Suppressor macrophage treated with lipopolysaccharide for 1 hour (primary cell): ENCODE measurements around the gene PRTFDC1.
A peak's percentile ranks its signal among the peaks of the same experiment; 100 is the strongest.

Source experiments
- DNase-seq, 3 donors: peaks; one replicate each; pipeline ENCODE4 v3.0.0-alpha.2; 2020 to 2022

The PRTFDC1 gene

GRCh38 chr10:24900888-24901685, 51.3 kb downstream of the PRTFDC1 start:
- DNase-seq = peak; percentile 71 to 91 (median 84)

GRCh38 chr10:24899571-24899970, 52.8 kb downstream of the PRTFDC1 start:
- no peak for DNase-seq

DNA sequence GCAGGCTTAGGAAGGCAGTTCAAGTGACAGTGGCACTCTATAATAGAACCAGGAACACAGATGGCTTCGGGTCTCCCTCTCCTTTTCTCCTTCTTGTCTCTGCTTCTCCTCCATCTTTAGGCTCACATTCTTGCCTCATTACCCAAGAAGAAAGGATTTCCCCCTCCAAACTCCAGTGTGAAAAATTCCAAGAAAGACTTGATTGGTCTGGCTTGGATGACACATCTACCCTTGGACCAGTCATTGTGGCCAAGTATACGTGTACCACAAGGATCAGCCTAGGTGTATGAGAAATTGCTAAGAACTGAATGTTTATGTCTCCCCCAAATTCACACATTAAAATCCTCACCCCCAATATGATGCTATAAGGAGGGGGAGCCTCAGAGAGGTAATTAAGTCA, 53.9 kb downstream of the PRTFDC1 start:
- DNase-seq = peak; percentile 43 to 79 (median 64)

DNA sequence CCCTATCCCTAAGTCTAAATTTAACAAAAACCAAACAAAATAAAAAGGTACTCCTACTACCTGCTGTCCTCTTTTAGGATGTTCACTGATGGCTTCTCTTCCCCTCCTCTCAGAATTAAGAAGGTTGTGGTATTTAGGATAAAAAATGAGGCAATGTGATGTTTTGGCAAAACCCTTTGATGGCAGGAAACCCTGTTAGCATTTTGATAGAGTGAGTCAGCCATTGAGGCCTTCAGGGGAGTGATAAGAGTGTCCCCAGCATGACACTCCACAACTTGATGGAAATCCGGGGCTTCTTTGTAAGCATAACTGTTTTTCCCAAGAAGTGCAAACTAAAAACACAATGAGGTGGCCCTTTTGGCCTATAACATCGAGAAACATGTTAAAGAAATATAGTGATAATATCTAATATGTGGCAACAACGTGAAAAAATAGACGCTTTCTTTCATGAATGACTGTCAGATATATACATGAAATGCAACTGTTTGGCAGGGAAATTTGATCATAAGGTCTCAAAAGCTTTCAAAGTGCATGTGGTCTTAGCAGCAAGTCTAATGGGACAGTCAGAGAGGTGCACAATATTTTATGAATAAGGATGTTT, 55.0 kb downstream of the PRTFDC1 start:
- DNase-seq = no peak

DNA sequence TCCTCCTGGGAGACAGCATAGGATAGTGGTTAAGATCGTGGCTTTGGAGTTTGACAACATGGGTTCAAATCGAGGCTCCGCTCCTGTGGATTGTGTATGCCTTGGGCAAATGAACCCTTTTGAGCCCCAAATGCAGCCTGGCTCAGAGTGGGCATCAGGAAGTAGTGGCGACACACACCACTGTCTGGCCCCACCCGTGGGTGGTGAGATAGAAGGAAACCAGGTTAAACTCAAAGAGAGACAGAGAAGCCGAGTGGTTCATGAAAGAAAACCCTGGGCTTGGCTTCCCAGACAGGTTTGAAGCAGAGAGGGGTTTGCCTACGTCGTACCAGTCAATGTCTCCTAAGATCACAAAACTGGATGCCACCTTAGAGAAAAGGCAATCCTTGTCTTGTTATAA, 57.7 kb downstream of the PRTFDC1 start:
- DNase-seq = no peak

DNA sequence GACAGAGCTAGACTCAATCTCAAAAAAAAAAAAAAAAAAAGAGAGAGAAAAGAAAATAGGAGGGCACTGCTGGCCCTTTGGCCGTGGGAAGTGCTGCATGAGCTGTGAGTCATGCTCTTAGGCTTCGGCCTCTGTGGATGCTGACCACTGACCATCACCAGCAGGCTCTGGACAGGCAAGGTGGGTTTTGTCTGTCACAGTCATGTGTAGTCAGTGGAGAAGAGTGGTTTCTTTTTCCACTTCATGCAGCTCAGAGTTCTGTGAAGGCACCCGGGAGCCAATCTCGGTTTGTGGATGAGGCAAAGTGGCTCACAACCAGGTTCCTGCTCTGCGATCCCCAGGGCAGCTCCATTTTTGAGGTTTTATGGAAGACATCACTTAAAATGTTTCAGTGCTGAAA, 58.1 kb downstream of the PRTFDC1 start:
- DNase-seq = peak; percentile 53 to 67 (median 57)

- DNase-seq = no peak
Measured at GRCh38 chr10:24893127-24893526, 59.3 kb downstream of the PRTFDC1 start.

- DNase-seq = no peak
Measured at GRCh38 chr10:24891823-24892222, 60.6 kb downstream of the PRTFDC1 start.

DNA sequence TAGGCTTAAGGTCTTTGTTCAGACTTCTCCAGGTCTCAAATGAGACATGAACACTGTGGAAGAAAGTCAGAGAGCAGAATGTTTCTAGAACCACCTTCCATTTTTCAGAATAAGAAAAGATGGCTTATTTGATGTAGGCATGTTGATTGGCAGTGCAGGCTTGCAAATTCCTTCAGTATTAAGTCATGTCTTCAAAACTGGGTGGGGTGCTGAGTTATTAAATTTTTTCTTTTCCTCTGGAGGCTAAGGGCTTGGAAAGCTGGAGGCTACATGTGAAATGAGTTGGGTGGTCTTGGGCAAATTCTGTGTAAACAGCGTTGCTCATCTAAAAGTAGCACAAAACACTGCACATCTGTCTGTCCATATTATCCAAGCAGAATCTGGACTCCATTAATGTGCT, 62.8 kb downstream of the PRTFDC1 start:
- no peak for DNase-seq

GRCh38 chr10:24887855-24888231, 64.6 kb downstream of the PRTFDC1 start:
- DNase-seq = no peak

- DNase-seq = no peak
Measured at GRCh38 chr10:24886290-24886680, 66.1 kb downstream of the PRTFDC1 start.

- DNase-seq = no peak
Measured at GRCh38 chr10:24885551-24886289, 66.7 kb downstream of the PRTFDC1 start.

DNA sequence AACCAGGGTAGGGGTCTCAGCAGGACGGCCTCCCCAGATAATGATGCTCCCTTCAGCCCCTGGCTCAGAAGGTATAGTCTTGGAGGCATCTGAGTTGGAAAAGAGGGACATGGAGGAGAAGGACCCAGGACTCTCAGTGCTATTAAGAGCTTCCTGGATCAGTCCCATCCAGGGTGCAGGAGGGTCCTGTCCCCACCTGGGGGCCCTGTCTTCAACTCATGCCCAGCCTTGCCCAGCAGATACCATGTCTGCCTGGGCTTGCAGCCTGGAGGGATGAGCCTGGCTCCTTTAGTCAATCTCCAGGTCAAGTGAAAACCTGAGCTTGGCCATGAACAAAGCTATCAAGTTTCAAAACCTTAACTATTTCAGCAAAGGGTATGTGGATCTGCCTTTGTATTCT, 67.6 kb downstream of the PRTFDC1 start:
- no peak for DNase-seq

- DNase-seq = no peak
Measured at GRCh38 chr10:24884316-24884715, 68.1 kb downstream of the PRTFDC1 start.

DNA sequence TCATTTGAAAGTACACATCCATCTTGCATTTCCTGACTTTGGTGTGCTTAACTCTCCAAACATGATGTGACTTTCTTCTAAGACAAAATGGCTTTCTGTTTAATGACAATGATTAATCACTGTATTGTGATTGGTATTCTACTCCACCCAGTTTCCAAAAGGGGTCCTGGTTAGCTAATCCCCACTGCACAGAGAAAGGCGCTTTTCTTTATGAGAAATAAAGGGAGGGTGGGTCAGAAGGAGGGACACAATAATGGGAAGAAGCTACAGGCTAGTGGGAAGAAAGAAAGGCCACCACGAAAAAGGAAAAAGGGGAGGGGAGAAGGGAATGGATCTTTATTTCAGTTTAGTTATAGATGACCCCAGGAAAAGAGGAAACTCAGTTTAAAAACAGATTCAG, 69.2 kb downstream of the PRTFDC1 start:
- no peak for DNase-seq

- DNase-seq = peak; percentile 54 to 72 (median 67)
Measured at GRCh38 chr10:24882047-24882698, 70.2 kb downstream of the PRTFDC1 start.

GRCh38 chr10:24879861-24880260, 72.5 kb downstream of the PRTFDC1 start:
- DNase-seq = no peak

GRCh38 chr10:24874133-24874532, 78.3 kb downstream of the PRTFDC1 start:
- DNase-seq = no peak

- peak; percentile 63 to 86 (median 76) for DNase-seq
Measured at GRCh38 chr10:24873281-24873683, 79.1 kb downstream of the PRTFDC1 start.

DNA sequence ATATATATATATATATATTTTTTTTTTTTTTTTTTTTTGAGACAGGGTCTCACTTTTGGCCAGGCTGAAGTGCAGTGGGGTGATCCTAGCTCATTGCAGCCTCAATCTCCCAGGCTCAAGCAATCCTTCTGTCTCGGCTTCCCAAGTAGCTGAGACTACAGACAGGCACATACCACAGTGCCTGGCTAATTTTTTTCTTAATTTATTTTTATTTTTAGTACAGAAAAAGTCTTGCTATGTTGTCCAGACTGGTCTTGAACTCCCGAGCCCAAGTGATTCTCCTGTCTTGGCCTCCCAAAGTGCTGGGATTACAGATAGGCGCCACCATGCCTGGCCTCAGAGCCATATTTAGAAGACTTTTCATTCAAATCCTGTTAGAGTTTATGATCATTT, 79.6 kb downstream of the PRTFDC1 start:
- DNase-seq = no peak

- DNase-seq = peak; percentile 50 to 64 (median 53)
Measured at GRCh38 chr10:24872049-24872789, 80.2 kb downstream of the PRTFDC1 start.
